GM12875 (cell line): ENCODE data around the gene POMGNT1.

Source experiments
- H3K4me3 ChIP-seq: one replicate; pipeline ENCODE4 v1.5.1; 2011; ENCODE audit warnings: low read depth, low read length, control low read depth
- CTCF ChIP-seq: IDR thresholded peaks from 2 replicates; pipeline ENCODE4 v1.5.1; 2011; ENCODE audit warnings: low read depth, mild to moderate bottlenecking, control low read depth, inconsistent platforms, low read length, moderate library complexity, borderline replicate concordance; ENCODE audit not compliant: insufficient read depth

Gene POMGNT1

GRCh38 chr1:46204406-46204742, 6.1 kb upstream of the POMGNT1 start:
- no peak for TF ChIP-seq CTCF
- H3K4me3 ChIP-seq, result no peak overlapping the region

GRCh38 chr1:46203738-46204405, 5.6 kb upstream of the POMGNT1 start:
- TF ChIP-seq CTCF, result no peak
- H3K4me3 ChIP-seq, result no peak overlapping the region

DNA sequence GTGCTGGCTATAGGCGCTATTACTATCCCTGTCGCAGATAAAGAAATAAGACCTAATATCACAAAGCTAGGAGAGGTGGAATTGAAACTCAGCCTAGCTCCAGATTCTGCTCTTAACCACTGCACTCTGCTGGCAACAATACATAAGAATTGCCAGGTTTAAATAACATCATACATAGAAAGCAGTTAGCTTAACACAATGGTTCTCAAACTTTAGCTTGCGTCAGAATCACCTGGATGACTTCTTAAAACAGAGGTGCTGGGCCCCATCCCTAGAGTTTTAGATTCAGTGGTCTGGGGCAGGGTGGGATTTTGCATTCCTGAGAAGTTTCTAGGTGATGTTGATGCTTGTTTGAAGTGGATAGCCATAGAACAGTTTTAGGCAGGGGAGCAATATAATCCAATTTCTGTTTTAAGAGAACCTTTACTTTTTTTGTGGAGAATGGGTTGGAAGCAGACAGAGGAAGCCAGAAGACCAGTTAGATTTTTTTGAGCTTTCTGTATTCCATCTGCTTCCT, 1.1 kb upstream of the POMGNT1 start:
- H3K4me3 ChIP-seq, result no peak overlapping the region
- no peak for TF ChIP-seq CTCF

DNA sequence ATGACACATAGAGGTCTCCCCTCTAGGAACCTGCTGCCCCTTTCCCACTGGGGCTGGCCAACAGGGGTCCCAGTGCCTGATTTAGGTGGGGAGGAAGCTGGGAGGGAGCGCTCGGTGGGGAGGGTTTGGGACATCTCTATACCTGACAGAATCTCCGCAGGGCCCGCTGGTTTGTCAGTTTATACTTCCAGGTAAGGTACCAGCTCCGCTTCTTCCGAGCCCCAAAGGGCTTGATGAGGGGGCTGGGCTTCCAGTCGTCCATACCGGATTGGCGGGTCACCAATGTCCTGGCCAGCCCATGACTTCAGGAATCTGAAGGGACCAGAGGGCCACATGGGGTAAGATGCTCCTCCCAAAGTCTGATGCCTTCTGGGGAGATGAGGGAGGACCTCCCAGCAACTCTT, 672 bp downstream of the POMGNT1 start:
- no peak for TF ChIP-seq CTCF
- peak overlapping the region; percentile 61 for H3K4me3 ChIP-seq

- H3K4me3 ChIP-seq, result no peak overlapping the region
- TF ChIP-seq CTCF, result no peak
Observed at GRCh38 chr1:46196609-46197008, 1.6 kb downstream of the POMGNT1 start.

- TF ChIP-seq CTCF, result no peak
- H3K4me3 ChIP-seq, result no peak overlapping the region
Observed at GRCh38 chr1:46194641-46195193, 3.5 kb downstream of the POMGNT1 start.

DNA sequence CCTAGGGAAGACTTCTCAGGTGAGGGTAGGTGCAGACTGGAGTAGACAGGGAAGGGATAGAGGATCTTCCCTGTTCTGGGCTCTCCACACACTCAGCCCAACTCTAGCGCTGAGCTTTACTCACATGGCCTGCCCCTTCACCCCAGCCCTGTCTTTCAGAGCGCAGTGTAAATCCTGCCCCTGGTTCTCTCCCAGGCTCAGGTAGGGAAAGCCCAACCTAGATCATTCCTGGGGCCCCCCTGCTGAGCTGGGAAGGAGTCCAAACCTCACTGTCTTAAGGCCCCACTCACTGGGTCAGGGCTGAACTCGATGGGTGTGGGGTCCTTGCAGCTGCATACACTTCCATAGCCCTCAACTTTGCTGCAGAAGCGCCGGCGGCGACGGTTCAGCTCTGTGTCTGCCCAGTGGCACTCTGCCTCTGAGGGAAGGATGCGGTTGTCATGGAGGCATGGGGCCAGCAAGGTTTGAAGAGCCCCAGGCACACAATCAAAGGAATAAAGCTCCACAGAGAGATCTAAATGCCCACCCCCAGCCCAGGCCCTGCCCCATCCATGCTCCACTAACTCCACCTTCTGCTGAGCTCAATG, 4.2 kb downstream of the POMGNT1 start:
- H3K4me3 ChIP-seq, result no peak overlapping the region
- TF ChIP-seq CTCF, result no peak
